HG03457 (cell line): ENCODE measurements around the gene THSD7A.

Source experiments
- ATAC-seq: cut with Tn5 transposase; IDR thresholded peaks from one replicate; pipeline ENCODE4 v1.9.1; 2021; ENCODE audit warnings: moderate number of reproducible peaks; ENCODE audit not compliant: unreplicated experiment

THSD7A gene

DNA sequence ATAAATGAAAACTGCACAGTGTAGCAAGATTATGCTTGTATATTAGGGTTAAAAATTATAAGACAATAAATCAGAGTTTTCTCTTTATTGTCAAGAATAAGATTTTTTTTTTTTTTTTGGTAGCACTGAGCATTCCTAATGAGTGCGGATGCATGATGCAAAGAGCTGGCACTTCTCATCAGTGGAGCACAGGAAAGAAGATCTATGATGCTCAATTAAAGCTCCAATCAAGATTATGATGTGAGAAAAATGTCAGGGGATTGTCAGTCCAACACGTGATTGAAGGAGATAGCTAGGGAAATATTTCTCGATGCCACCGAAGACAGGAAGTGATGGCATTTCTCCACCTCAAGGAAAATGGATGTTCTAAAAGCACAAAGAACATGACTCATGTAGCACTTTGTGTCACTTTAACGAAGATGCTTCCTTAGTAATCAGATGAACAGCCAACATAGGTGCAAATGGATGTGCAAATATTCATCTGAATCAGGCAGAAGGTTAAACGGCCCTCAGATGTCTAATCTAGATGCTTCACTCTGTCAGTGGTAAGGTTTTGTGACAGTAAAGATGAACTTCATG, 240.9 kb downstream of the THSD7A start:
- ATAC-seq = no peak

DNA sequence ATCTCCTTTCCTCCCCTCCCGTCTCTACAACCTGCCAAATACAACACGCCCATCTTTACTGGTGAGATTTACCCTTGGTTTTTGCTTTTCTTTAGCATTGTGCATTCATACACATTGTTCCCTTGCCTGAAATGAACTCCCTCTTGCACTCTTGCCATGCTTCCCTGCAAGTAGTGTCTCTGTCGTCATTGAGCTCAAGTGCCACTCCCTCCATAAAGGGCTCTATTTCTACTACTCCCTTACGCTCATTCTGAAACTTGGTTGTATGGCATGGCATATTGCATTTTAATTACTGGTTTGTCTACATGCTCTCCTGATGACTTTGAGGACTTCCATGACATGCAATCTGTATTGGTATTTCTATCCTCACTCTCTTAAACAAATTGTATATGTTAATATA, 242.7 kb downstream of the THSD7A start:
- no peak for ATAC-seq

DNA sequence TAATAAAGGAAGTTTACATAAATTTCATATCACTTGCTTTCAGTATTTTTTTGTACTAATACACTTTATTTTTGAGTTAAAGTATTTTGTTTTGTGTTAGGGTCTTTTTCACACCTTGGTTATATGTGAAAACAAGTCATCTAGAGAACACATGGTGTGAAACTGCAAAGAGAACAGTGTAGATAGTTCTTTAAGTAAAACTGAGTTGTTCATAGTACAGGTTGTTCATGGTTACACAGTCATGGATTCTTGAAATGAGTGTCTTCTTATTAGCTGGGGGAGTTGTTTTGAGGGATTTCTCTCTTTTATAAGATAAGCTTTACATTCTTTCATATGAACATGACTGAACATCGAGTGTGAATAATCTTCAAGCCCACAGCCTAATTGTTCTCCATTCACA, 244.2 kb downstream of the THSD7A start:
- ATAC-seq = no peak

DNA sequence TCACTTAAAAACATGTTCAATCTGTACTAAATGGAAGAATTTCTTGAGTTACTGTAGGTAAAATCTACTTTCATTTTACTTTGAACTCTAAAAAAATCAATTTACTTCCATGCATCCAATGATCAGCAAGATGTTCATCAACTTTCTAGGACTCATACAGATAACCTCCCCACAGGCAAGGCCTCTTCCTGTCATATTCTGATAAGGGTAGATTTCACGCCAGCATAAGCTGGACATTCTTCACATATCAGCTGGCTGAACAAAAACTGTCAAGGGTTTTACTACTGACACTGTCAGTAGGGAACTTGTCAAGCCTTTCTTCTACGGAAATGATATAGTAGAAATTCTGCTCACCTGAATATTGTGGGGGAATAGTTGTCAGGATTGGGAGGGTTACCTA, 244.9 kb downstream of the THSD7A start:
- no peak for ATAC-seq

DNA sequence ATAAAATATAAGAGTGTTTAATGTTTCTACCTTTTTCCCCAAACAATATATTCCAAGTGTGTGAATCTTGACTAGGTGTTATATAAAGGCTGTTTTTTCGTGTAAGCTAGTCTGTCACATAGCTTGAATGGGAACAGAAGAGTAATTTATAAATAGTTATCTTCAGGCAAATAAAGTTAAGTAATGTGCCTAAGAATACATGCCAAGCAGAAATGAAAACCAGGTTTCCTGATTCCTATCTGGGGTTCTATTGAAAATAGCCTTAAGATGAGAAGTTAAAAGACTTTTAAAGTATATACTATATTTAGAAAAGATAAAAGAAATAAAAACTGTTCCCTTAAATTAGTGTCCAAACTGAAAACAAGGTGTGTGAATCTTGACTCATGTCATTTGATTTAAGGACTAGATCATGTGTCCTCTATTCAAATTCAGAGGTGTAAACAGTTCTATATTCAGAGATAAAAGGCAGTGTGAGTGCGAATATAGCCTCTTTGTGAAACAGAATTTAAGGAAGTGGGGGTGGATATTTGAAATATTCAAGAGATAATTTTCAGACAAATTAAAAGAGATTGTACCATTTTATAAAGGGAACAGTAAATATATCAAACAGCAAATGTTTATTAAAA, 247.5 kb downstream of the THSD7A start:
- no peak for ATAC-seq

DNA sequence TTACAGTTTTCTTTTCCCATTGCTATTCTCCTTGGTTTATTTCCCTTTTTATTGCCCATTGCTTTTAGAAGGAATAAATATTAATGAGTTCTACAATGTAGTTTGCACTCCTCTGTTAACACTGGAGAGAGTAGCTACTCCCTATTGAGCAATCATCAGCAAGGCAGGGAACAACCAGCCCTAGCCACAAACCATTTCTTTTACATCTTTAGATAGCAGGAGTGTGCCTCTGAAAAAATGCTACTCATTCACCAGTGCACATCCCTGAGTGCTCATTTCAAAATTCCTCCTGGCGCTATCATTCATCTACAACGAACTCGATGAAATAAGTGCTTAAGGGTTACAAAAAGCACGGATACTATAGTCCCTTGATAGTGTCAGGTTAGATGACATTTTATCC, 252.9 kb downstream of the THSD7A start:
- no peak for ATAC-seq

DNA sequence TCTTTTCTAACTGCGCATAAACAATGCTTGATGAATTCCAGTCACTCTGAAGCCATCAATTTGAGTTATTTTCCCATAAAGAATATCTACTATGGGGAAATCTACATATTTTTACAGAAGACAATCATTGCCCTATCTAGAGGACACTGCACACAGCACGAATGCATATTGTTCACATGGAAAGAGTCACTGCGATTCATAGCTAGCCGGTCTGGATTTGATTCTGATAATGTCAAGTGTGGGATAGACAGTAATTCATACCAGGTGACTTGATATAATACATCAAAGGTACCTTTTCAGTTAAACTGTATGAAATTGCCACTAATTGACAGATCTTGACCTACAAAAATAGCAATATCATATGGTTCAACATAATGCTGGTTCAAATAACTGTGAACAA, 255.7 kb downstream of the THSD7A start:
- no peak for ATAC-seq

DNA sequence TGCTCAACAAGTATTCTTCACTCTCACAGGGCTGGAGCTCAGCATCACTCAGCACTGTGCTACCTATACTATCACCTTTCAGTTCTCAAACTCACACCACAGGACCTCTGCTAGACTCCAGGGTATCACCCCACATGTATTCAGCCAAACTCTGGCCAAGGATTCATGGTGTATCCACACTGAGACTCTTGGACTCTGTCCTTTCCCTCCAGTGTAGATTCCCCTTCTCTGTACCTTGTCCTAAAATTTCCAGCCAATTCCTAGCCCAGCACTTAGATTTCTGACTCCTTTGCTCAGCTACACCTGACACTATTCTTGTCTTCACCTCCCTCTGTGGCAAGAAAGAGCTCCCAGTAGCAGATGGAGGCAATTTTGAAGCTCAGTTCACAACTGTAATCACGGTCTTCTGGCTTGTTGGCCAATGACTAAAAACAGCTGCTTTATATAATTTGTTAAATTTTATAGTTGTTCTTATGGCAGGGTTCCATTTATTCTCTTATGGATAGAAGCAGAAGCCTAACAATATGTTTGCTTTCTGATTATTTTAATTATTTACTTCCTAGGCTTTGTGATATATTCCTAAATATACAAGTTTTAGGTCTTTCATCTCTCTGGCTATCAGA, 258.8 kb downstream of the THSD7A start:
- no peak for ATAC-seq

DNA sequence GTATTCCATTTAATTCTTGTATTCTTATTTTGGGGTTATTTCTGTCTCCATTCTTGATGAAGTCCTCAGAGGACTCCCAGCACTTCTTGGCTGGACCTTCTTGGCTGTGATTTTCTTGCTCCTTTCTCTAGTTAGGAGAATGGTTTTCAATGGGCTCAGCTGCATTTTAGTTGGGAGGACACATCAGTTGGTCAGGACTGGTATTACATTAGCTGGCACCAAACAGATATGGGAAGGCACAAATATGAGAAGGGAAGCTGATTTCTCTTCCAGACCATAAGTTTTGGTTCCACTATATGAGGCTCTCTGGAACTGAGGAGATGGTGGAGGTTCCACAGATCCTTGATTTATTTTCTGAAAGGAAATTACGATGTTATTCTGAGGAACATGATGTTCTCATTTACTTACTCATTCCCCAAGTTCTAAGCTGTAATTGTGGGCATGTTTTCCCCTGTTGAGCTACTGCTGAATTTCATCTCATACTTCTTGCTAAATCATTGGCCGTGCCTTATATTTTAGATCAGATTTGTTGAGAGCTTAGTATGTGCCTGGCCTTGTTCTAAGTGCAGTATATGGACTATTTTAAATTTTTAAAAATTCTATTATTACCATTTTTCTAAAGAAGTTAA, 261.0 kb downstream of the THSD7A start:
- ATAC-seq = no peak

DNA sequence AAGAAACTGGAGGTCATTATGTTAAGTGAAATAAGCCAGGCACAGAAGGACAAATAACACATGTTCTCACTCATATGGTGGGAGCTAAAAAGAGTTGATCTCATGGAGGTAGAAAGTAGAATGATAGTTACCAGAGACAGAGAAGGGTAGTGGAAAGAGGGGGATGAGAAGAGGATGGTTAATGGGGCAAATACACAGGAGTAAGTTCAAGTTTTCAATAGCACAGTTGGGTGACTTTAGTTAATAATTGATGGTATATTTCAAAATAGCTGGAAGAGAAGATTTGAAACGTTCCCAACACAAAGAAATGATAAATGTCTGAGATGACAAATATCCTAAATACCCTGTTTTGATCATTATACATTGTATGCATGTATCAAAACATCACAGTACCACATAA, 261.8 kb downstream of the THSD7A start:
- ATAC-seq = no peak

DNA sequence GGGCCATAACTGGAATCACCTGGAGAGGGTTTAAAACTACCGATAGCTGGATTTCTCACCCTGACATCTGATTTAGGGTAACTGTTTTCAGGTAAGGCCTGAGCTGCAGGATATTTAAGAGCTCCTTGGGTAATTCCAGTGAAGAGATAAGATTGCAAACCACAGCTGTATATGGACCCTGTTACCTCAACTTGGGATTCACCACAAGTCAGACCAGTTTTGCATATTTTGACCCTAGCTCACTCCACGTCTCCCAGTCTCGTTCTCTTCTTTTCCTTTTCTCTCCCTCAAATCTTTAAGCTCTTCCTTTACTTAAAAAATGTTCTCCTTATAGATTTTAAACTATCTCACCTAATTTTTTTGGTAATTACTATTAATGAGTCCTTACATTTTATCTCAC, 264.4 kb downstream of the THSD7A start:
- ATAC-seq = no peak

DNA sequence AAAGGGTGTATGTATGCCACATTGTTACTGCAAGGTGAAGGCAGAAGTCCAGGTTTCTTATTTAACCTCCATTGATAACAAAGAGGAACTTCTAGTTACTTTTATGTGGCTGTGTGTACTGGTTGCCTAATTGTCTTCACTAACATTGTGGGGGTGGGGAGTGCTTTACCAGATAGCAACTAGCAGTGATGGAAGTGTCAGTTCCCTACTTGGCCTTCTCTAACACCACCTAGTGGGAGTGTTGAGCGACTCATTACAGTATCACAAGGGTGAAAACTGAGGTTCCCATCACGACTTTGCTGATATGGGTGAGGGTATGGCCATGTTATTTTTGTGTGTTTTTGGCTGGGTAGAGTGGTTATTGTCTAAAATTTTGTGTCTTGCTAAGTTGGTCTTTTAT, 274.4 kb downstream of the THSD7A start:
- peak; percentile 87 for ATAC-seq

DNA sequence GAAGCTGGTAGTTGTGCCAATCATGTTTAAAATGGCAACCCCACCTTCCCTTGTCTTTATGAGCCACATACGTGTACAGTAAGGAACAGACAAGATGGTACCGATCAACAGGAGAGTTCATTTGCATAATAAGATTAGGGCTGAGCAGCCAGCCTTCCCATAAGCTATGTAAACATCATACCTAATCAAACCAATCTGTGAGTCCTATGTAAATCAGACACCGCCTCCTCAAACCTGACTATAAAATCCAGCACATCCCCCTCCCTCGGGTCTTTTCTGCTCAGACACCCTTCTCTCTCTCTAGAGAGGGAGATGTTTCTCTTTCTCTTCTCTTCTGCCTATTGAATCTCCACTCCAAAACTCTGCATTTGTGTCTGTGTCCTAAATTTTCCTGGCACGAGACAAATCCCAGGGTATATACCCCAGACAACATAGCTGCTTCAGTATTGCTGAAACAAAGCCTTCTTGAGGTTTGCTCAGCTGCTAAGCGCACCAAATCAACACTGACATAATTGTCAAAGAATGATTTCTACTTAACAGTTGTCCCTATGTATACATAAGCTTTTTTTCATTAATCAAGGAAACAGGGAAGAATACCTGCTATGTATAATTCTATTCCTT, 279.2 kb downstream of the THSD7A start:
- ATAC-seq = no peak

DNA sequence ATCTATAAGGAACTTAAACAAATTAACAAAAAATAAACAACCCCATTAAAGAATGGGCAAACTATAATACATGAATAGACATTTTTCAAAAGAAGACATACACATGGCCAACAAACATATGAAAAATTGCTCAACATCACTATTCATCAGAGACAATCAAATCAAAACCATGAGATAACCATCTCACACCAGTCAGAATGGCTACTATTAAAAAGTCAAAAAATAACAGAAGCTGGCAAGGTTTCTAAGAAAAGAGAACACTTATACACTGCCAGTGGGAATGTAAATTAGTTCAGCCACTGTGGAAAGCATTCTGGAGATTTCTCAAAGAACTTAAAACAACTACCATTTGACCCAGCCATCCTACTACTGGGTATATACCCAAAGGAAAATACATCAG, 280.5 kb downstream of the THSD7A start:
- ATAC-seq = no peak

DNA sequence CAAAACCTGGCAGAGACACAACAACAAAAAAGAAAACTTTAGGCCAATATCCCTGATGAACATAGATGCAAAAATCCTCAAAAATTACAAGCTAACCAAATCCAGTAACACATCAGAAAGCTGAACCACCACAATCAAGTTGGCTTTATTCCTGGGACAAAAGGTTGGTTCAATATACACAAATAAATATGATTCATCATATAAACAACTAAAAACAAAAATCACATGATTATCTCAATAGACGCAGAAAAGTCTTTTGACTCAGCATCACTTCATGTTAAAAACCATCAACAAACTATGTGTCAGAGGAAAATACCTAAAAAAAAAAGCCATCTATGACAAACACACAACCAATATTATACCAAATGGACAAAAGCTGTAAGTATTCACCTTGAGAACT, 283.5 kb downstream of the THSD7A start:
- ATAC-seq = no peak

DNA sequence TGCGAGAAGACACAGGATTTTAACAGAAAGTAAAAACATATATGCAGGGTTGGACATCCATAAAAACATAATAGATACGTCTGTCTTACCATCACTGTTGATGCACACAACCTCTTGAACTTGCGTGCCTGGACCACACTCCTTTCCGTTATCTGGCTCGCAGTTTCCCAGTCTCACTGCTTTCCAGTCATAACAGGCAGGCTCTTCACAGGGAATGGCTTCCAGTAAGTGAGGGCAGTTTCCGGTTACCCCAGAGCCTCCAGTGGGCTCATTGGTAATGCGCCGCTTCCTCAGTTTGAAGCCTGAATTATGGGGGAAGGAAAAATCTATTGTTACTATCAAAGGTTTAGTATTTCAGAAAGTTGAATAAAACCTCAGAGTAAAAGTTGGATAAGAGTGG, 290.7 kb downstream of the THSD7A start:
- no peak for ATAC-seq

DNA sequence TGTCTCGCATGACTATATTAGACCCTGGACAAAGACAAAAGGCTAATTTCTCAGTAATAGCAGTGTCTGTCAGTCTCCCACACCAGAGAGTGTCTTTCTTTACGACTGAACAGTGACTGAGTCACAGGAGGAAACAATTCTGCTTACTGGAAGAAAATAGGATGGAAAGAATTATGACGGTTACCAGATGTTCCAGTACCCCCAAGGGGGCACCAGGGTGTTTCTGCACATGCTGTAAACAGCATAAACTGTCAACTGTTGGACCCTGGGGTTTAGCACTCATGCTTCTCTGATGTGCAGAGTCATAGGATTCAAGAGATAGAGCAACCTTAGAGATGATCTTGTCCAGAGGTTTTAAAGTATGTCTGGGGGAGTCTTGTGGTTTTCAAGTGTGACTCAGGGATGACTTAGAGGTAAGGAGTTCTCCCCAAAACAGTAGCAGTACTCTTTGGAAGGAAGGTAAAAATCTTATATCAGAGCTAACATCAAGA, 291.7 kb downstream of the THSD7A start:
- no peak for ATAC-seq

DNA sequence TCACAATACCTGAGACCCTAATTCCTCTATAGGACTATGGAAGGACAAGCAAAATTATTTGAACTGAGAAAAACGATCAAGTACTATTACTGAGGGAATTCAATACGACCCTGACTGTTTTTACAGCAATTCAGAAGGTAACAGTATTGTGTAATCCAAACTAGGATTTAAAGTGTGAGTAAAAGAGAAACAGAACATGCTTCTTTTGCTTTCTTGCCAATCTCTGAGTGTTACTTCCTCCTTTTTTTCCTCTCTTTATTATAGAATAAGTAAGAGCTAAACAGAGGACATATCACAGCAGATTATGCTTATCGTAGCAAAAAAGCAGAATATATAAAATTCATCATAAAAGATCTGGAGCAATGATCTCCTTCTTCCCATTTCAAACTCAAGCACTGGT, 292.1 kb downstream of the THSD7A start:
- ATAC-seq = no peak

DNA sequence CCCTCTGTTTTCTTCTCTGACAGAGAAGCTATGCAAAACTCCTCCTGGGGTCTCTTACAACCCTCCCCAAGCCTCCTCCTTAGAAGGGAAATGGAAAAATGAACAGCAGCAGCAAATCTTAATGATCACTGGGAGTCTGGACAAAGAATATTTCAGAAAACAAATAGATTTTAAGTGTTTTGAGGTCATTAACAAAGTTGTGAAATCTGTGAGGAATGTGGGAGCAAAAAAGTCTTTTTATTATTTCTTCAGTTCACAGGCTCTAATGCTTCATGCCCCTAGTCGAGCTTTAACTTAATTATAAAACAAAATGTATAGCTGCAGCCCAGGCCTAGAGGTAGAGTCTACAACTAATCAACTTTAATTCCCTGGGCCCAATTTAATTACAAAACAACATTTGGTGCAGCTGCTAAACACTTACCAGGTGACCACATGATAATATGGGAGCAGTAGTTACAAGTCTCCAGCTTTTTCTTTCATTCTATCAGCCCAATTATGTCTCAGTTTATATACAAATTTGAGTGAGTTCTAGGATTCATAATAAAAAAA, 293.2 kb downstream of the THSD7A start:
- no peak for ATAC-seq

DNA sequence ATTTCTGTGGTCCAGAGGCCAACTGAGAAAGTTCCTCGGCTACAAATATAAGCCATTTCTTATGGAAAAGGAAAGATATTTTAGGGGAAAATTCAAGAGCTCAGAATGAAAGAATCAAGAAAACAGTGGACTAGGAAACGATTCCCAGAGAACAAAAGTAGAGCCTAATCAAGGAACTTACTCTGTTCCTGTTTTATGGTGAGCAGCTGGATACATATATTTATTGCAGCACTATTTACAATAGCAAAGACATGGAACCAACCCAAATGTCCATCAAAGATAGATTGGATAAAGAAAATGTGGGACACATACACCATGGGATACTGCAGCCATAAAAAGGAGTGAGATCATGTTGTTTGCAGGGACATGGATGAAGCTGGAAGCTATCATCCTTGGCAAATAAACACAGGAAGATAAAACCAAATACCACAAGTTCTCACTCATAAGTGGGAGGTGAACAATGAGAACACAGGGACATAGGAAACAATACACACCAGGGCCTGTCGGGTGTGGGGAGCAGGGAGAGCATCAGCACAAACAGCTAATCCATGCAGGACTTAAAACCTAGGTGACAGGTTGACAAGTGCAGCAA, 298.7 kb downstream of the THSD7A start:
- no peak for ATAC-seq

DNA sequence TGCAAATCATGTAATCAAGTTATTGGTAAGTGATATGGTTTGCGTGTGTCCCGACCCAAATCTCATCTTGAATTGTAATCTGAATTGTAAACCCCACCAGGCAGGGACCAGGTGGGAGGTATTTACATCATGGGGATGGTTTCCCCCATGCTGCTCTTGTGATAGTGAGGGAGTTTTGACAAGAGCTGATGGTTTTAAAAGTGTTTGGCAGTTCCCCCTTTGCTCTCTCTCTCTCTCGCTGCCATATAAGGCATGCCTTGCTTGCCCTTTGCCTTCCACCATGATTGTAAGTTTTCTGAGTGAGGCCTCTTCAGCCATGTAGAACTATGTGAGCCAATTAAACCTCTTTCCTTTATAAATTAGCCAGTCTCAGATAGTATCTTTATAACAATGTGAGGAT, 302.6 kb downstream of the THSD7A start:
- ATAC-seq = no peak
